Progenitor cell of endocrine pancreas (in vitro differentiated cells): ENCODE results near the gene TRPM1. TPM values are rescaled to one million over a fixed set of nuclear protein-coding genes. Genes with fewer than 3 reads are reported as not detected.

Source experiments
- DNase-seq: peaks from one replicate; pipeline ENCODE4 v3.0.0; 2021; ENCODE audit warnings: low spot score; ENCODE audit not compliant: unreplicated experiment
- H3K27ac Mint-ChIP-seq: 2 replicates; pipeline ENCODE4 v1.8.0; 2021; ENCODE audit warnings: mild to moderate bottlenecking, moderate library complexity, mixed read lengths
- H3K27me3 Mint-ChIP-seq: 2 replicates; pipeline ENCODE4 v1.8.0; 2021; ENCODE audit warnings: mixed read lengths
- H3K36me3 Mint-ChIP-seq: 2 replicates; pipeline ENCODE4 v1.8.0; 2022; ENCODE audit warnings: mixed read lengths; ENCODE audit not compliant: insufficient read depth
- H3K4me1 Mint-ChIP-seq: 2 replicates; pipeline ENCODE4 v1.8.0; 2021; ENCODE audit warnings: low read depth, mixed read lengths
- H3K4me3 Mint-ChIP-seq: 2 replicates; pipeline ENCODE4 v1.8.0; 2021; ENCODE audit warnings: low read depth, mild to moderate bottlenecking, moderate library complexity, mixed read lengths
- H3K9me3 Mint-ChIP-seq: 2 replicates; pipeline ENCODE4 v1.8.0; 2021; ENCODE audit warnings: low read depth, mixed read lengths
- CTCF ChIP-seq: fragments of 200-600 bp; sonication (generic); IDR thresholded peaks from one replicate; pipeline ENCODE4 v1.5.0; 2021; ENCODE audit warnings: antibody characterized with exemption, mild to moderate bottlenecking; ENCODE audit not compliant: unreplicated experiment
- long read RNA-seq: library from polyadenylated mRNA; unstranded; transcript quantifications from one replicate; pipeline ENCODE4 v2.0.0, GENCODE V29; 2020
- total RNA-seq: library from RNA; stranded (reverse); gene quantifications from 2 replicates; pipeline ENCODE4 v1.2.1, GENCODE V29; 2021

The TRPM1 gene
- total RNA-seq: not detected in 2 replicates
- long read RNA-seq: 0 reads

DNA sequence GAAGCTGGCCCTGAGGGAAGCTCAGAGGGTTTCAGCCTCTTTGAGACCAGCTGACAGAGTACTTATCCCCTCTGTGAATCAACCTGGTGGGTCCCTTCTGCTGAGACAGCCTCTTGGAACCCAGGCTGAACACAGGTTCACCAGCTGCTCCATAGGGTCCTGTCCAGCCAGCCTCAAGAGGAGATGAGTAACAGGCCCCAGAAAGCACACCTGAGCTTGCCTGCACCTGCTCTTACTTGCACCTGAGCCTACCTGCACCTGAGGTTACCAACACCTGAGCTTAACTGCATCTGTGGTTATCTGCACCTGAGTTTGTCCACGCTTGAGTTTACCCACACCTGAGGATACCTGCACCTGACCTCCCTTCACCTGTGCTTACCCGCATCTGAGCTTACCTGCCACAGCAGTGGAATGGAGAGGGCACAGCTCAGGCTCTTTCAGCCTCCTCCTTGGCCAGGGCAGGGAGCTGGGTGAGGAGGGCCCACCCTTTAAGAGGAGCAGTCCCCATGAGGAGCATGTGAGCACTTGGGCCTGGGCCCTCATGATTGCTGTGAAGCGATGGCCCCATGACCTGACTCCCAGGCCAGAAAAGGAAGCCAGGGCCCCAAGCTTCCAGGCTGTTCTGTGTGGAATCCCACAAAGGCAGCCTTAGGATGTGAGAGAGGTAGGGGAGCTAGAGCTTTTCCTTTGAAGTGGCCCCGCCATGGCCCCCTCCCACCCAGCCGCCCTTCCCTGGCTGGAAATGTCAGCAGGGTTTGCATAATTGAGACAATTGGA lies at the start of gene TRPM1:
Gene TRPM1 (minus strand): TSS at position 464 of the 777 bp plus-strand sequence. CDS start 20,370 bp downstream, outside the sequence.
- Mint-ChIP-seq H3K27me3 (no peaks in the 10 kb centered on the region), H3K4me1 (peaks cover 29% of the 10 kb centered on the region), H3K4me3 (no peak within 1 kb of the TSS), H3K36me3 (no peaks in the 10 kb centered on the region), H3K27ac (no peak within 1 kb of the TSS), H3K9me3 (no peaks in the 10 kb centered on the region)
- no peak for TF ChIP-seq CTCF
- DNase-seq: no peak

- no peak for DNase-seq
- Mint-ChIP-seq H3K27ac (no peak overlapping the region), H3K9me3 (no peaks in the 10 kb centered on the region), H3K36me3 (no peaks in the 10 kb centered on the region), H3K27me3 (no peaks in the 10 kb centered on the region), H3K4me3 (no peak overlapping the region), H3K4me1 (peaks cover 7% of the 10 kb centered on the region)
- TF ChIP-seq CTCF: no peak
Measured at GRCh38 chr15:31150732-31151231, 49.3 kb upstream of the TRPM1 start.

DNA sequence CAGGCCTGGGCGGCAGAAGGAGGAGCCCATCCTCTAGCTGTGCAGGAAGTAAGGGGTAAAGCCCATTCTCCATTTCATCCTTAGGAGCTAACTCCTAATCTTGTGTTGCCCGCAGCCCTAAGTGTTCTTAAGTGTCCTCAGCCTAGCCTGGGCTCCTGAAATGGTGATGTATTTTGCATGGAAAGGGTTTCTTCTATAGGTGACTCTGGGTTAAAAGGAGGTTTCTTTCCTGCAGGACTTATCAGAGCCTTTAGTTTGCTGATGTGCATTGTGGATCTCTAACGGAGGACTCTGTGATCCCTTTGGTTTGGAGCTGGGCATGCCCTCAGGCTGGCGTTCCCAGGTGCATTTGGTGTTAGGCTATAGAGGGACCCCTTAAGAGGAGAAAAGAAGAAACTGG lies 48.5 kb upstream of the TRPM1 start:
- Mint-ChIP-seq H3K36me3 (no peaks in the 10 kb centered on the region), H3K27ac (no peak overlapping the region), H3K9me3 (no peaks in the 10 kb centered on the region), H3K4me1 (peaks cover 9% of the 10 kb centered on the region), H3K4me3 (no peak overlapping the region), H3K27me3 (no peaks in the 10 kb centered on the region)
- DNase-seq: no peak
- no peak for TF ChIP-seq CTCF

- Mint-ChIP-seq H3K36me3 (no peaks in the 10 kb centered on the region), H3K4me3 (no peak overlapping the region), H3K27ac (no peak overlapping the region), H3K9me3 (no peaks in the 10 kb centered on the region), H3K27me3 (no peaks in the 10 kb centered on the region), H3K4me1 (peaks cover 9% of the 10 kb centered on the region)
- DNase-seq: no peak
- TF ChIP-seq CTCF: no peak
Measured at GRCh38 chr15:31149088-31149505, 47.6 kb upstream of the TRPM1 start.

DNA sequence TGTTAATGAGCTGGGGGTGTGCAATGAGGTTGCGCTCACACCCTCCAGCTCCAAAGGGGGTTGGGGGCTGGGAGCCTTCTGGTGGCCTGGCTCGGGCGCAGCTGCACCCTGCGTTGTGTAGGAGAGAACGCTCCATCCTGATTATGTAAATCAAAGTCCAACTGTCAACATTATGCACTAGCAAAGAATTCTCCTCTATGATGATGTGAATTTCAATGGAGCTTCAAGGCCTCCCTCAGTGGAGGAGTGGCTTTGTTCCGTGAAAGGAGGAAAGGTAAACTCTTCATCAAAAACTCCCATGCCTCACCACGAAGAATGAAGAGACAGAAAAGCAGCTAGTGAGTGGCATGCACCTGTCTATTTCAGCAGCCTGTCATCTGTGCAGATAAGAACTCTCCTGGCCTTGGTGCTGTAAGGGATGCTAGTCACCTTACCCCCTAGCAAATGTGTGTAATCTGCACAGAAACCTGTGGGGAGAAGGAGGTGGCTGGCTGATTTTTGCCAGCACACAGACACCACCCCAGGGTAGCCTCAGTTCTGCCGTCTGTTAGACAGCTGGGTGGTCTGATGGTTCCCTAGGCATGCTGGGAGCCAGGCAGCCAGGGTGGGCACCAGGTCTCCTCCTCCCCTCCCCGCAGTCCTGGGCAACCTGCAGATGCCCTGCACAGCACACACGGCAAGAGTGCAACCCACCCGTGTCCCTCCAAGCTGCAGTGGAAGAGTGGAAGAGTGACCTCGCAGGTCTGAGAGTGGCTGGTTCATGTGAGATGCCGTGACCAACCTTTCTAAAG lies 47.0 kb upstream of the TRPM1 start:
- peaks cover 9% of the 10 kb centered on the region for H3K4me1 Mint-ChIP-seq
- no peaks in the 10 kb centered on the region for H3K9me3 Mint-ChIP-seq
- no peaks in the 10 kb centered on the region for H3K27me3 Mint-ChIP-seq
- H3K4me3 Mint-ChIP-seq: no peak overlapping the region
- no peak overlapping the region for H3K27ac Mint-ChIP-seq
- no peaks in the 10 kb centered on the region for H3K36me3 Mint-ChIP-seq
- no peak for TF ChIP-seq CTCF
- no peak for DNase-seq
